Cardiac septum (tissue), 1 donor: ENCODE data around the gene ALKBH3. TPM values are rescaled to one million over a fixed set of nuclear protein-coding genes. Genes with fewer than 3 reads are reported as not detected.

Experiments used
- DNase-seq: peaks from one replicate; pipeline ENCODE4 v3.0.0-alpha.2; 2020; ENCODE audit warnings: low spot score
- intact Hi-C: fragments of 100-400 bp; cut with DNase I; formaldehyde crosslinking; loops from one replicate; pipeline ENCODE4 v1.14.0; 2022
- total RNA-seq: library from RNA; stranded (reverse); fragmentation: NEBNext Ultra II Directional; extraction: Animal tissue kit (Norgen Biotek cat#: 25700); gene quantifications from one replicate; pipeline ENCODE4 v1.2.1, GENCODE V29; 2021
- donor health status: DM: no; HTN: no; CAD: no.

Gene ALKBH3
- total RNA-seq, 1 donor from 2014 or later, result 17.2 TPM

GRCh38 chr11:43919852-43920597 is 39.4 kb downstream of the ALKBH3 start:
- no peak for DNase-seq

GRCh38 chr11:43920598-43921419 is 40.2 kb downstream of the ALKBH3 start:
- no peak for DNase-seq

More at GRCh38 chr11:43919852-43920597, 39.4 kb downstream of the ALKBH3 start:
- intact Hi-C loops, result loop anchor here (5.0 kb wide), 1 partner anchor 112 kb away; no protein-coding TSS in a partner anchor

GRCh38 chr11:43921561-43922294 is 41.1 kb downstream of the ALKBH3 start:
- intact Hi-C loops, result loop anchor here (5.0 kb wide), 1 partner anchor 111 kb away; no protein-coding TSS in a partner anchor
- DNase-seq, result no peak

More at GRCh38 chr11:43920598-43921419, 40.2 kb downstream of the ALKBH3 start:
- intact Hi-C loops, result loop anchor here (5.0 kb wide), 1 partner anchor 111 kb away; no protein-coding TSS in a partner anchor

DNA sequence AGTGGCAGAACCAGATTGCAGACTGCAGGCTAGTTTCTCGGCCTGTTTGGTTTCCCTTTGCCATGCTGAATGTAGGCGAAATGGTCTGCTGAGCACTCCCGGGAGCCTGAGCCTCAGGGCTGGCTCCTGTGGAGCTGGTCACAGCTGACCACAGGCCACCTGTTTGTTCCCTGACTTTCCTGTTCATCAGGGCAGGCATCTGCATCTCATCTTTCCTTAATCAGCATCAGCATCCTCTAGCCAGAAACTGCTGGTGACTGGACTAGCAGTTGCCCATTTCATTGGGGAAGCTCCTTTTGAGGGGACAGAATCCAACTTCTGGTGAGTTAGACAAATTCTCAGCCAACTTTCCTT is 41.6 kb downstream of the ALKBH3 start:
- intact Hi-C loops, result loop anchor here (5.0 kb wide), 1 partner anchor 110 kb away; no protein-coding TSS in a partner anchor
- DNase-seq, result no peak

- DNase-seq, result no peak
- intact Hi-C loops, result loop anchor here (5.0 kb wide), 1 partner anchor 109 kb away; no protein-coding TSS in a partner anchor
These were observed 42.2 kb downstream of the ALKBH3 start for GRCh38 chr11:43922744-43923405.

- intact Hi-C loops, result loop anchor here (5.0 kb wide), 1 partner anchor 109 kb away; no protein-coding TSS in a partner anchor
- DNase-seq, result no peak
These were observed 42.9 kb downstream of the ALKBH3 start for GRCh38 chr11:43923406-43924111.

DNA sequence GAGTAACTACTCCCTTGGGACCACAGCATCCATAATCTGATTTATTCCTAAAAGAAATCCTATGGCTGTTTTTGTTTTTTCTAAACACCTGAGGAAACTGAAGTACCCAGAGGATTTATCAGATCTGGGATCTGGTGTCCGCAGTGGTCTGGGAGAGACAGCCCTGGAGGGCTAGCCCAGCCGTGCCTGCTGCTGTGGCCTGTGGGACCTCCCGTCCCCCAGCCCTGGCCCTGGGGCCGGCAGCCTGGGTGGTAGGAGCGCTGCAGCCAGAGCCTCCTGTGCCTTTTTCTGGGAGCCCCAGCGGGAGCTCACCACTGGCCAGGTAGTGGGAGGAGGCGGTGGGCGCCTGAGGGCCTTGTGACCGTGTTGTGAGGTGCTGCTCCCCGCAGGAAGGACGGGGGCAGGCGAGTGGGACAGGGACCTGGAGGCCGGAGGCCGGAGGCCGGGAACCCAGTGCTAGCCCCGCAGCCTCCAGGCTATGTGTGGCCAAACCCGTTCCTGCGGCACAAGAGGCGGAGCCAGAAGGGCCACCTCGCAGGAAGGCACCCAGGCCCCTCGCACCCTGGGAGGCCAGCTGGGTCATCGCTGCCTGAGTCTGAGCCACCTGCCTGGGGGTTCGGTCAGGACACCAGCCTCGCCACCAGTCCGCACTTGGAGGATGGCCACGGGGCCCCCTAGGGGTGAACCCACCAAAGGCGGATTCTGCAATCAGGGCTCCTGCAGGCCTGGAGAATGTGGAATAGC is 43.7 kb downstream of the ALKBH3 start:
- no peak for DNase-seq
- intact Hi-C loops, result loop anchor here (5.0 kb wide), 1 partner anchor 108 kb away; no protein-coding TSS in a partner anchor

GRCh38 chr11:43925063-43925931 is 44.7 kb downstream of the ALKBH3 start:
- intact Hi-C loops, result no loop called here
- DNase-seq, result no peak

DNA sequence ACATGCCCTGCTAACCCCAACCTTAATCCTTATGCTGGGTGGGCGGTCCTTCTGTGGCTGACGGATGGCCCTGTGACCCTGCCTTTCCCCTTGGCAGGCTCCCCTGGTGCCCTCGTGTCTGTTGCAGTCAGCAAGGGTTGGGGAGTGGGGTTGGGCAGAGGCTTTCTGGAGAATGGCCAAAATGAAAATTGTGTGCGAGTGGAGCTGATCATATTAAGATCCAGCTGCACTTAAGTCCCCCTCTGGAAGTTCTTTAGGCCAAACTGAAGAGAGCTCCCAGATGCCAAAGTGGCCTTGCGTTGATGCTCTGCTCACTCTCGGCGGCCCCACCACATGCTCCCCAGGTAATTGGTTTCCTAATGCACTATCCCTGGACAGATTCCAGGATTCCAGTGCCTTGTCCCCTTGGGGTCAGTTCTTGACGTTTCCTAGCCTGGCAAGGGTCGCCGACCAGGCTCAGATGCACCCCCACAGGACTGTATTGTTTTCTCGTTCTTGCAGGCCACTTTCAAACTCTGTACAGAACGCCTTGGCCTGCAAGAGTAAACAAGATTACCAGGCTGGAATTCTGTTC is 45.4 kb downstream of the ALKBH3 start:
- intact Hi-C loops, result no loop called here
- DNase-seq, result no peak

- DNase-seq, result no peak
- intact Hi-C loops, result no loop called here
These were observed 46.4 kb downstream of the ALKBH3 start for GRCh38 chr11:43927070-43927469.

- intact Hi-C loops, result no loop called here
- DNase-seq, result no peak
These were observed 47.5 kb downstream of the ALKBH3 start for GRCh38 chr11:43927925-43928707.

DNA sequence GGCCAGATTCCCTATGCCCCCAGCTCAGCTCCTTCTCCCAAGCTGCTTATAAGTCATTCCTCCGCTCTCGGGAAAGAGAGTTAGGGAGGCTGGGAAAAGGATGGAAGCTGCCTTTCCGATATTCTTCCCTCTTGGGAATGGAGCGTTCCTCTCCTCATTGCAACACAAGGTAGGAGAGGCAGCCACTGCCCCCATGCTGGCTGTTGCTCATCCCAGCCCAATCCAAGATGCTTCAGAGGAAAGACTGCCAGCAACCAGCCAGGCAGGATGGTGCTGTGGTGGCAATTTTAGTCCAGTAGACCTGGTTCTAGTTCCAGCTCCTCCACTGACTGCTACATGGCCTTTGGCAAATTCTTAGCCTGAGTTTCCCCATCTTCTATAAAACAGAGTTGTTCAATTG is 48.1 kb downstream of the ALKBH3 start:
- intact Hi-C loops, result no loop called here
- no peak for DNase-seq

DNA sequence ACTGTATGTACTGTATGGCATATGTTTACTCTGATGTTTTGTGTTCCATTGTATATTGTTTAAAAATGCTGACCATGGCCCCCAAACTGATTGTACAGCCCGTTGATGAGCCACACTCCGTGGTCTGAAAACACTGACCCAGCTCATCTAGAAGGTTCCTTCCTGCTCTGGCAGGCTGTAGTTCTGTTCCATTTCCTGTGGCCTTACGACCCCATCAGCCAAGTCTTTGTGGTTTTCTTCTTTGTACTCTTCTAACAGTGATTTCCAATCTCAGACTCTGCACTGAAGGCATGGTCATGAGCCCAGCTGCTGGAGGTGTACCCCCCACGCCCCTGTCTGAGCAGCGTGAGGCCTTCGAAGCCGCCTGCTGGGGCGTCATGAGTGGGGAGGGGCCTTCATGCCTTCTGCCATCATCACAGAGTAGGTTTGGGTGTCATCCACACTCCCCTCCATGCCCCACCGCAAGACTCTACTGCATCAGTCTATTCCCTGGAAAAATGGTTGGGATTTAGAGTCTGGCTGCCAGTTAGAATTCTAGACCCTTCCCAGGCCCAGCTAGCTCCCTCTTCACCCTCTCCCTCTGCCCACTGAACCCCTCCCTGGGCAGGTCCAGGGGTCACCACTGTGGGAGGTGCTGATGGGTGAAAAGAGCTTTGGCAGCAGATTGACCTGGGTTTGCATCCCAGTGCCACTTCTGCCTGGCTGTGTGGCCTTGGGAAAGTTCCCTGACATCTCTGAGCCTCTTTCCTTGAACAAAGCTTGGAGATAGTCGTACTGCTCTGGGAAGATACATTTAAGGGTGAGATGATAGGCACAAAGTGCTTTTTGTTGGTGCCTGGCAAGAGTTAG is 50.5 kb downstream of the ALKBH3 start:
- no peak for DNase-seq
- intact Hi-C loops, result no loop called here

DNA sequence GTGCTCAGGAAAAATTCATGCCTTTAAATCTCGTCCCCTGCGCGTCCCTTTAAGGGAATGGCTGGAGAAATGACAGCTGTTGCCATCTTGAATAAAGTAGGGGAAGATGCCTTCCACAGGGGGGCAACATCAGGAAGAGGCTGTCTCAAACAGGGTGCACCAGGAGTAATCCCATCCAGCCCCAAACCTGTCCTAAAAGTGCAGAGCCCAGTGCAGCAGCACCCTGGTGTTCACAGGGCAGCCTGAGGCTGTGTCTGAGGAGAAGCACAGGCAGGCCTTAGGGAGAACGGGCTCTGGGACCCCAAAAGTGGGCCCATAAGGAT is 51.0 kb downstream of the ALKBH3 start:
- intact Hi-C loops, result no loop called here

GRCh38 chr11:43933226-43933607 is 52.6 kb downstream of the ALKBH3 start:
- DNase-seq, result no peak
- intact Hi-C loops, result no loop called here

More for the DNA sequence above, 51.0 kb downstream of the ALKBH3 start:
- no peak for DNase-seq
